ENCODE measurements around the gene IGFBP6.

IGFBP6 gene

GRCh38 chr12:53097564-53098353 is at the start of gene IGFBP6:
Gene IGFBP6 (plus strand): TSS chr12:53097667. CDS start chr12:53097718, 51 bp downstream.
- FAIRE-seq (peak; percentile 72), DNase-seq (ENCODE audit: insufficient read length, low spot score) (peak; percentile 57)

GRCh38 chr12:53048033-53048779 is 49.3 kb upstream of the IGFBP6 start:
- FAIRE-seq = no peak
- no peak for DNase-seq (ENCODE audit: insufficient read length, low spot score)

GRCh38 chr12:53048780-53049401 is 48.6 kb upstream of the IGFBP6 start:
- DNase-seq (ENCODE audit: insufficient read length, low spot score) = no peak
- no peak for FAIRE-seq

- FAIRE-seq (no peak), DNase-seq (ENCODE audit: insufficient read length, low spot score) (no peak)
Measured at GRCh38 chr12:53049571-53050318, 47.7 kb upstream of the IGFBP6 start, which contains the start of gene TNS2. Gene TNS2 (plus strand): TSS chr12:53050065. CDS start chr12:53050186, 121 bp downstream.

- DNase-seq (ENCODE audit: insufficient read length, low spot score) (no peak), FAIRE-seq (no peak)
Measured at GRCh38 chr12:53050426-53051057, 46.9 kb upstream of the IGFBP6 start.

GRCh38 chr12:53051058-53051880 is 46.2 kb upstream of the IGFBP6 start:
- no peak for FAIRE-seq
- no peak for DNase-seq (ENCODE audit: insufficient read length, low spot score)

GRCh38 chr12:53051881-53052412 is 45.5 kb upstream of the IGFBP6 start:
- FAIRE-seq = no peak

GRCh38 chr12:53052419-53053217 is 44.8 kb upstream of the IGFBP6 start:
- DNase-seq (ENCODE audit: insufficient read length, low spot score) = no peak

More at GRCh38 chr12:53051881-53052412, 45.5 kb upstream of the IGFBP6 start:
- no peak for DNase-seq (ENCODE audit: insufficient read length, low spot score)

GRCh38 chr12:53053218-53054111 is 44.0 kb upstream of the IGFBP6 start:
- DNase-seq (ENCODE audit: insufficient read length, low spot score) (no peak), FAIRE-seq (no peak)

More at GRCh38 chr12:53052419-53053217, 44.8 kb upstream of the IGFBP6 start:
- no peak for FAIRE-seq

- FAIRE-seq (peak; percentile 97), DNase-seq (ENCODE audit: insufficient read length, low spot score) (peak; percentile 95)
Measured at GRCh38 chr12:53054112-53054878, 43.2 kb upstream of the IGFBP6 start.

- no peak for DNase-seq (ENCODE audit: insufficient read length, low spot score)
Measured at GRCh38 chr12:53055471-53056266, 41.8 kb upstream of the IGFBP6 start.

GRCh38 chr12:53056296-53056695 is 41.2 kb upstream of the IGFBP6 start:
- DNase-seq (ENCODE audit: insufficient read length, low spot score) (no peak), FAIRE-seq (no peak)

More at GRCh38 chr12:53055471-53056266, 41.8 kb upstream of the IGFBP6 start:
- no peak for FAIRE-seq

- no peak for FAIRE-seq
- no peak for DNase-seq (ENCODE audit: insufficient read length, low spot score)
Measured at GRCh38 chr12:53056901-53057300, 40.6 kb upstream of the IGFBP6 start.

- FAIRE-seq (no peak), DNase-seq (ENCODE audit: insufficient read length, low spot score) (no peak)
Measured at GRCh38 chr12:53057816-53058500, 39.5 kb upstream of the IGFBP6 start.

Measured in GM19239 (cell line).